ENCODE data around the gene NFE2L1. TPM values are rescaled to one million over a fixed set of nuclear protein-coding genes. Genes with fewer than 3 reads are reported as not detected.

The NFE2L1 gene
- total RNA-seq, 4 donors from 2014 or later: 166 to 289 (median 182) TPM

DNA sequence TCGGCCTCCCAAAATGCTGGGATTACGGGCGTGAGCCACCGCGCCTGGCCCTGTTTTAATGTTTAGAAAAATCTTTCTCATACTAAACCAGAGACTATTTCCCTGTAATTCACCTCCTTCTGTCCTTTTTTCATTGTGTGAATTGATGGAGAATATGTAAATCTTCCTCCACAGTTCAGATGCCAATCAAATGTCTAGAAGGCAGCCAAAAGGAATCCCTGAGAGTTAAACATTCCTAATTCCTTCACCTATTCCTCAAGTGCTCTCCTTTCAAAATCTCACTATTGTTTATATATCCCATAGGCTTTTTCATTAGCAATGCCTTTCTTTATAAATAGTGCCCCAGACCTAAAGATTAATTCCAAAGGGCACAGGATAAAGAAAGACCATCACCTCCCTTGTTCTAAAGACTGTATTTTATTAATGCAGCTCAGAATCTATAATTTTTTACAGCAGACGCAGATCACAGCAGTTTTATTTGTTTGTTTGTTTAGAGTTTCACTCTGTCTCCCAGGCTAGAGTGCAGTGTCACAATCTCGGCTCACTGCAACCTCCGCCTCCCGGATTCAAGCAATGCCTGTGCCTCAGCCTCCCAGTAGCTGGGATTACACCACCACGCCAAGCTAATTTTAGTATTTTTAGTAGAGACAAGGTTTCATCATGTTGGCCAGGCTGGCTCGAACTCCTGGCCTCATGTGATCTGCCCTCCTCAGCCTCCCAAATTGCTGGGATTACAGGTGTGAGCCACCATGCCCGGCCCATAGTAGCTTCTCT lies 41.0 kb upstream of the NFE2L1 start:
- no peaks in the 10 kb centered on the region for H3K36me3 ChIP-seq
- H3K9me3 ChIP-seq: no peaks in the 10 kb centered on the region
- no peak overlapping the region for H3K4me3 ChIP-seq
- TF ChIP-seq, protein P1, sequence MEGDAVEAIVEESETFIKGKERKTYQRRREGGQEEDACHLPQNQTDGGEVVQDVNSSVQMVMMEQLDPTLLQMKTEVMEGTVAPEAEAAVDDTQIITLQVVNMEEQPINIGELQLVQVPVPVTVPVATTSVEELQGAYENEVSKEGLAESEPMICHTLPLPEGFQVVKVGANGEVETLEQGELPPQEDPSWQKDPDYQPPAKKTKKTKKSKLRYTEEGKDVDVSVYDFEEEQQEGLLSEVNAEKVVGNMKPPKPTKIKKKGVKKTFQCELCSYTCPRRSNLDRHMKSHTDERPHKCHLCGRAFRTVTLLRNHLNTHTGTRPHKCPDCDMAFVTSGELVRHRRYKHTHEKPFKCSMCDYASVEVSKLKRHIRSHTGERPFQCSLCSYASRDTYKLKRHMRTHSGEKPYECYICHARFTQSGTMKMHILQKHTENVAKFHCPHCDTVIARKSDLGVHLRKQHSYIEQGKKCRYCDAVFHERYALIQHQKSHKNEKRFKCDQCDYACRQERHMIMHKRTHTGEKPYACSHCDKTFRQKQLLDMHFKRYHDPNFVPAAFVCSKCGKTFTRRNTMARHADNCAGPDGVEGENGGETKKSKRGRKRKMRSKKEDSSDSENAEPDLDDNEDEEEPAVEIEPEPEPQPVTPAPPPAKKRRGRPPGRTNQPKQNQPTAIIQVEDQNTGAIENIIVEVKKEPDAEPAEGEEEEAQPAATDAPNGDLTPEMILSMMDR (IDR thresholded peaks at IDR 0.05): no peak
- TF ChIP-seq POLR2A (IDR thresholded peaks at IDR 0.05) (no peak), EP300 (IDR thresholded peaks at IDR 0.05) (no peak), POLR2AphosphoS5 (IDR thresholded peaks at IDR 0.05) (no peak)
- H3K27me3 ChIP-seq: peaks cover 51% of the 10 kb centered on the region
- H3K4me1 ChIP-seq: peaks cover 0 to 27% (median 7%) of the 10 kb centered on the region in 3 donors
- no peak overlapping the region for H3K27ac ChIP-seq
- WGBS, 2 donors (ENCODE audit: low coverage in 1 of 2): 71 to 82% methylated on average over 5 to 12 of the region's 12 CpGs
- no peak for ATAC-seq

GRCh38 chr17:48010193-48010592 lies 38.0 kb upstream of the NFE2L1 start:
- Histone ChIP-seq H3K27ac (no peak overlapping the region), H3K9me3 (no peaks in the 10 kb centered on the region), H3K4me3 (no peak overlapping the region), H3K4me1 (peaks cover 0 to 16% (median 10%) of the 10 kb centered on the region in 3 donors), H3K36me3 (no peaks in the 10 kb centered on the region), H3K27me3 (peaks cover 78% of the 10 kb centered on the region)
- TF ChIP-seq EP300 (IDR thresholded peaks at IDR 0.05): no peak
- TF ChIP-seq POLR2A (IDR thresholded peaks at IDR 0.05): no peak
- TF ChIP-seq, protein P1 (IDR thresholded peaks at IDR 0.05): no peak
- TF ChIP-seq POLR2AphosphoS5 (IDR thresholded peaks at IDR 0.05): no peak
- 80 to 82% methylated on average over 3 of the region's 3 CpGs for WGBS, 2 donors (ENCODE audit: low coverage in 1 of 2)
- no peak for ATAC-seq

- no peaks in the 10 kb centered on the region for H3K36me3 ChIP-seq
- H3K27ac ChIP-seq: no peak overlapping the region
- peaks cover 0 to 16% (median 10%) of the 10 kb centered on the region in 3 donors for H3K4me1 ChIP-seq
- TF ChIP-seq, protein P1 (IDR thresholded peaks at IDR 0.05): peak in 3 of 4 experiments; percentile 22 to 38 (median 31)
- no peak for TF ChIP-seq POLR2AphosphoS5 (IDR thresholded peaks at IDR 0.05)
- TF ChIP-seq EP300 (IDR thresholded peaks at IDR 0.05): no peak
- H3K4me3 ChIP-seq: peak overlapping the region; percentile 3 to 42
- no peaks in the 10 kb centered on the region for H3K9me3 ChIP-seq
- H3K27me3 ChIP-seq: peaks cover 77% of the 10 kb centered on the region
- WGBS, 2 donors (ENCODE audit: low coverage in 1 of 2): 3 to 29% methylated on average over 12 to 22 of the region's 23 CpGs
- no peak for ATAC-seq
Measured at GRCh38 chr17:48011405-48012150, 36.6 kb upstream of the NFE2L1 start.

DNA sequence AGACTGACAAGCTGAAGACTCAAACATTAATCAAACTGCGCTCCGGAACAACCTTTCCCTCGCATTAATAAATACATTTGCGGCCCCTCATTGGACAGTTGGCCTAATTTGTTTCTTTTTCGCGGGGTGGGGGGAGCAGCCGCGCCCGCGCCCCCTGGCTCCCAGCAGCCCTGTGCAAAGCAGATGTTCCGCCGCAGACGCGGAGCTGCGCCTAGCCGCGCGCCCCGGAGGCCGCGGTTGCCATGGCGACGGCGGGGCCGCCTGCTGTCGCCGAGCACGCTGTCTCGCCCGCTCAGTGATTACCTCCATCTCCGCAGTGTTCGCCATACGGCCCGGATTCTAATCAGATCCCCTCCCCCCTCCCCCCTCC lies 36.0 kb upstream of the NFE2L1 start:
- peaks cover 77% of the 10 kb centered on the region for H3K27me3 ChIP-seq
- 1% methylated on average over 16 to 27 of the region's 34 CpGs for WGBS, 2 donors (ENCODE audit: low coverage in 1 of 2)
- no peaks in the 10 kb centered on the region for H3K36me3 ChIP-seq
- H3K4me3 ChIP-seq: peak overlapping the region; percentile 3 to 42
- ATAC-seq: no peak
- TF ChIP-seq, protein P1 (IDR thresholded peaks at IDR 0.05): no peak
- TF ChIP-seq POLR2A (IDR thresholded peaks at IDR 0.05): no peak
- no peak for TF ChIP-seq POLR2AphosphoS5 (IDR thresholded peaks at IDR 0.05)
- no peak for TF ChIP-seq EP300 (IDR thresholded peaks at IDR 0.05)
- H3K9me3 ChIP-seq: no peaks in the 10 kb centered on the region
- no peak overlapping the region for H3K27ac ChIP-seq
- peaks cover 0 to 16% (median 10%) of the 10 kb centered on the region in 3 donors for H3K4me1 ChIP-seq
